ENCODE data around the gene TMEM267.

- no peak for TF ChIP-seq CREB1 (CRISPR knock-in tag; IDR thresholded peaks at IDR 0.05; ENCODE audit: low read depth)
- no peak for TF ChIP-seq CTCF (conservative IDR thresholded peaks at IDR 0.05; ENCODE audit: low read depth in 2 of 2)
- no peak for TF ChIP-seq JUNB (IDR thresholded peaks at IDR 0.05; ENCODE audit: unreplicated experiment)
- no peak for TF ChIP-seq POLR2AphosphoS5 (IDR thresholded peaks at IDR 0.05; ENCODE audit: low read depth)
- no peak for TF ChIP-seq EZH2 (IDR thresholded peaks at IDR 0.05; ENCODE audit: low read depth, unreplicated experiment)
- no peak for TF ChIP-seq ETS1 (IDR thresholded peaks at IDR 0.05)
- TF ChIP-seq STAT1 (IDR thresholded peaks at IDR 0.05; ENCODE audit: unreplicated experiment): no peak
These were observed 56.4 kb downstream of the TMEM267 start for GRCh38 chr5:43427306-43427705.
